Measurements from ENCODE around the gene WDR75.

GRCh38 chr2:189442468-189442867 is 1.2 kb downstream of the WDR75 start:
- TF ChIP-seq ATF3 (CRISPR knock-in tag; IDR thresholded peaks at IDR 0.05), result no peak
- TF ChIP-seq, protein P1, sequence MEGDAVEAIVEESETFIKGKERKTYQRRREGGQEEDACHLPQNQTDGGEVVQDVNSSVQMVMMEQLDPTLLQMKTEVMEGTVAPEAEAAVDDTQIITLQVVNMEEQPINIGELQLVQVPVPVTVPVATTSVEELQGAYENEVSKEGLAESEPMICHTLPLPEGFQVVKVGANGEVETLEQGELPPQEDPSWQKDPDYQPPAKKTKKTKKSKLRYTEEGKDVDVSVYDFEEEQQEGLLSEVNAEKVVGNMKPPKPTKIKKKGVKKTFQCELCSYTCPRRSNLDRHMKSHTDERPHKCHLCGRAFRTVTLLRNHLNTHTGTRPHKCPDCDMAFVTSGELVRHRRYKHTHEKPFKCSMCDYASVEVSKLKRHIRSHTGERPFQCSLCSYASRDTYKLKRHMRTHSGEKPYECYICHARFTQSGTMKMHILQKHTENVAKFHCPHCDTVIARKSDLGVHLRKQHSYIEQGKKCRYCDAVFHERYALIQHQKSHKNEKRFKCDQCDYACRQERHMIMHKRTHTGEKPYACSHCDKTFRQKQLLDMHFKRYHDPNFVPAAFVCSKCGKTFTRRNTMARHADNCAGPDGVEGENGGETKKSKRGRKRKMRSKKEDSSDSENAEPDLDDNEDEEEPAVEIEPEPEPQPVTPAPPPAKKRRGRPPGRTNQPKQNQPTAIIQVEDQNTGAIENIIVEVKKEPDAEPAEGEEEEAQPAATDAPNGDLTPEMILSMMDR (CRISPR knock-in tag; IDR thresholded peaks at IDR 0.05), result no peak
- TF ChIP-seq JUND (CRISPR knock-in tag; IDR thresholded peaks at IDR 0.05), result no peak
- no peak for TF ChIP-seq CREB1 (IDR thresholded peaks at IDR 0.05)
- TF ChIP-seq CREB1 (CRISPR knock-in tag; IDR thresholded peaks at IDR 0.05), result no peak
- TF ChIP-seq ARNT (IDR thresholded peaks at IDR 0.05), result no peak
- TF ChIP-seq RAD21 (CRISPR knock-in tag; IDR thresholded peaks at IDR 0.05), result no peak
- no peak for TF ChIP-seq NFYB (CRISPR knock-in tag; IDR thresholded peaks at IDR 0.05)
